Measurements from ENCODE around the gene SSC5D.

SSC5D gene

DNA sequence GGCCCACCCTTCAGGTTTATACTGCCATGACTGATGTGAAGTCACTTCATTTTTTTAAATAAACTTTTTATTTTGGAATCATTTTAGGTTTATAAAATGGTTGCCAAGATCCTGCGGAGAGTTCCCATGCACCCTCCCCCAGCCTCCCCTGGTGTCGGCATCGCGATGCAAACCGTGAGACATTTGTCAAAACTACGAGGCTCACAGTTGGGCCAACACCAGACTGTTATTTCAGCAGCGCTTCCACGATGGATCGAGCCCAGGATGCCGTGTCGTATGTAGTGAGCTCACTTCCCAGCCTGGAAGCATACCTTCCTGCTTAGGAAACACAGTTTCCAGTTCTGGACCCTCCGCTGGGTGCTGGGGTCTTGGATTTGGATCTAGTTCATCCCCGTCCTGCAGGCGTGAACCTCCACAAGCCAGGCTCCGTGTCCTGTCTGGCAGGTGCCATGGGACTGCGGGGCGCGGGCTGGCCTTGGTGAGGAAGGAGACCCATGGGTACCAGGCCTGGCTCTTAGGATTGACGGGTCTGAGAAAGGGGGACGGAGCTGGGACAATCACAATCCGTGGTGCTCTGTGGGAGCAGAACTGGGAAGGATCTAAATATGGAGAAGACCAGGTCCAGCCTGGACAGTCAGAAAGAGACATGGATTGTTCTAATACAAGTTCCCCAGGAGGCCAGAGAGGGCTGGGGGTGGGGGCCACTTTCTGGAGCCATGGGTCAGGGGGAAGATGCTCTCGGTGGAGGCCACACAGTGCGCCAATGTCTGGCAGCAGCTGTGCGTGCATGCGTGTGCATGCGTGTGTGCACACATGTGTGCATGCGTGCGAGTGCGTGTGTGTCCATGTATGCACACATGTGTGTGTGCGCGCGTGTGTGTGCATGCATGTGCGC is 51.1 kb downstream of the SSC5D start:
- DNase-seq = no peak

DNA sequence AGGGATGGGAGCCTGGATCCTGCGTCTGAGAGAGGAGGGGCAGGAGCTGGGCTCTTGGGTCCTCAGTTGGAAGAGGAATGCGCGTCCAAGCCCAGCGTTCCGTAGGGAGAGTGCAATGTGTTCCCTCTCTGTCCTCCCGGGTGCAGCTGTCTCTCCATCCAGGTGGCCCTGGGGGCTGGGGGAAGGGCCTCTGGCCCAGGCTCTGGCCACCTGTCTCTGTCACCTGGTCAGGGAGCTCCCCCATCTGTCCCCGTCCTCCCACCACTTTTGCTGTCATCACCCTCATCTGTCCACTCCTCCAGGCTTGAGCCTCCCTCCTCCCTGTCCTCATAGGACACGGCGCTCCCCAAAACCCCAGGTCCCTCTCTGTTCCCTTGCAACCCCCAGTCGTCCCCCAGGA is 52.4 kb downstream of the SSC5D start:
- DNase-seq = no peak

- DNase-seq = no peak
These were observed 52.9 kb downstream of the SSC5D start for GRCh38 chr19:55541091-55541490.

DNA sequence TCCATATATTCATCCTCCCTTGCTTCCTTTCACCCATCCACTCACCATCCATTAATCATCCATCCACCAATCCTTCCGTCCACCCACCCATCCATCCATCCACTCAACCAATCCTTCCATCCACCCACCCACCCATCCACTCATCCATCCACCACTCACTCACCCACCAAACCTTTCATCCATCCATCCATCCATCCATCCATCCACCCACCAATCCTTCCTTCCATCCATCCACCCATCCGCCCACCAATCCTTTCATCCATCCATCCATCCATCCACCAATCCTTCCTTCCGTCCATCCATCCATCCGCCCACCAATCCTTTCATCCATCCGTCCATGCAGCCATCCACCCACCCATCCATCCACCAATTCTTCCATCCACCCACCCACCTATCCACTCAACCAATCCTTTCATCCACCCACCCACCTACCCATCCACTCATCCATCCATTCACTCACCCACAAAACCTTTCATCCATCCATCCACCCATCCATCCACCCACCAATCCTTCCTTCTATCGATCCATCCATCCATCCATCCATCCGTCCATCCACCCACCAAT is 54.1 kb downstream of the SSC5D start:
- DNase-seq = no peak

- DNase-seq = no peak
These were observed 55.3 kb downstream of the SSC5D start for GRCh38 chr19:55543567-55543966.

DNA sequence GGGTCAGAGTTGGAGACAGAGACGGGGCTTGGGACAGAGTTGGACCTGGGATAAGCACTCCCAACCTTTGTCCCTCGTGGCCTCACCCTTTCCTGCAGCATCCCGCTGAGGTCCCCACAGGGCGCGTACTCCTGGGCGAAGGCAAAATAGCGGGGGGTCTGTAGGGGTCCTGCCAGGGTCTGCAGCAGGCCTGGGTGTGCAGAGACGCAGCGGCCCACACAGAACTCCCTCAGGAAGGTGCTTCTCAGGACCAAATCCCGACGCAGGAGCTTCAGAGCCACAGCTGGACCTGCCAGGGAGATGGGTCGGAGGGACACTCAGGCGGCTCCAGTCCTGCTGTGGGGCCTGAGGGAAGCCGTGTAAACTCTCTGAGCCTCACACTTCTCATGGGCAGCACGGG is 55.8 kb downstream of the SSC5D start:
- no peak for DNase-seq

DNA sequence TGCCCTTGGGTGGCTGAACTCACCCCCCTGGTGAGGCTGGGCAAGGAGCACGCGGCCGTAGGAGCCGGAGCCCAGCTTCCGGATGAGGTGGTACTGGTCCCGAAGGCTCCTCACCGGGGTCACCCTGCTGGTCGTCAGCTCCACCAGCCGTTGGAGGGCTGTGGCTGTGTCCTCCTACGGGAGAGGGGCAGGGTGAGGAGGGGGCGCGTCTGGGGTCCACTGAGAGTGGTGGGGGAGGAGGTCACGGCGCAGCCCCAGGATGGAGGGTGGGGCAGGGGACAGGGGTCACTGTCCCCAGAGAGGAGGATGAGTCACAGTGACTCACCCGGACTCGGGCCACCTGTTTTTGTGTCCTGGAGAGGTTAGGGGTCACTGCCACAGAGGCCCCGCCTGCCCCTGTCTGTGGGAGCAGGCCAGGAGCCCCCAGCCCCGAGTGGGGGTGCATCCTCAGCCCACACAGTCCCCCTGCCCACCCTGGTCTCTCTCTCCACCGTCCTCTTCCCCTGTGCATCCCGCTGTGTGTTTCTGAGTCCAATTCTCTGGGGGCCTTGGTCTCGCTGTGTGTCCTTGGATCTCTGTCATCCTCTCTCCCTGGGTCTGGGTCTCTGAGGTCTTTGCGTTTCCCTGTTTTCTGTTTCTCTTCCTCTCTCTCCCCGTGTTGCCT is 56.7 kb downstream of the SSC5D start:
- no peak for DNase-seq

DNA sequence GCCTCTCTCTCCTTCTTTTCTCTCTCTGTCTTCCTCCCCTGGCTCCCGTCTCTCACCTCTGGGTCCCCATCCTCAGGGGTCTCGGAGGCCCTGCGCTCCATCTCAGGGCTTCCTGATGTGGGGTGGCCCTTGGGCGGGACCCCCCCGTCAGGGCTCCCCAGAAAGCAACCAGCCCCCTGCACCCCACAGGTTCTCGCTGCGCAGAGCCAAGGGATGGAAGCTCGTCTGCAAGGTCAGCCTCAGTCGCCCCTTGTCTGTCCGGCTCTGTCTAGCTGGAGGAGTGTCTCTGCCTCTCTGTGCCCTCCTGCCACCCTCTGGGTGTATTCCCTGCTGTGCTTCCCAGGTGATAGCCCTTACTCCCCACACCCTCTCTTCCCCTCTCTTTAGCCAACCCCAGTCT is 57.2 kb downstream of the SSC5D start, which contains the start of gene SBK3:
Gene SBK3, minus strand, starts transcription at position 101 of the 400 bp plus-strand sequence. Its CDS starts 0 bp downstream, at position 101.
- no peak for DNase-seq

- DNase-seq = no peak
These were observed 57.8 kb downstream of the SSC5D start for GRCh38 chr19:55546011-55546410.

DNA sequence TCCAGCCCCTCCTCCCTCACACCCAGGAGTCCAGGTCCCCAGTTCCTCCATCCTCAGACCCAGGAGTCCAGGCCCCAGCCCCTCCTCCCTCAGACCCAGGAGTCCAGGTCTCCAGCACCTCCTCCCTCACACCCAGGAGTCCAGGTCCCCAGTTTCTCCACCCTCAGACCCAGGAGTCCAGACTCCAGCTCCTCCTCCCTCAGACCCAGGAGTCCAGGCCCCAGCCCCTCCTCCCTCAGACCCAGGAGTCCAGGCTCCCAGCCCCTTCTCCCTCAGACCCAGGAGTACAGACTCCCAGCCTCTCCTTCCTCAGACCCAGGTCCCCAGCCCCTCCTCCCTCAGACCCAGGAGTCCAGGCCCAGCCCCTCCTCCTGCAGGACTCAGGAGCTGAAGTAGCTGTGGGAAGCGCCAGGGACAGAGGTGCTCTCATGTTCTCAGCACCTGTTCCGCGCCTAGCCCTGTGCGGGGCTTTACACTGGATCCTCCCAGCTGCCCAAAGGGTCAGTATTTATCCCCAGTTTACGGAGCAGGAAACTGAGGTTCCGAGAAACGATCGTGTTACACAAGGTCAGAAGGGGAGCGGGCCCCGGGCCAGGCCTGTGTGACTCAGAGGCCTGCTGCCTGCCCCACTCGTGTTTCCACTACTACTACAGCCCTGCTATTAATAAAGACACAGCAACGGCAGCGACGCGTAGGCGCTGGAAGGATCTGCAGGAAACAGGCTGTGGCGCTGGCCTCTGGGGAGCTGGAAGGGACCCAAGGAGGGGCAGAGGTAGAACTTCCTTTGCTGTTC is 58.8 kb downstream of the SSC5D start:
- DNase-seq = peak; percentile 55

DNA sequence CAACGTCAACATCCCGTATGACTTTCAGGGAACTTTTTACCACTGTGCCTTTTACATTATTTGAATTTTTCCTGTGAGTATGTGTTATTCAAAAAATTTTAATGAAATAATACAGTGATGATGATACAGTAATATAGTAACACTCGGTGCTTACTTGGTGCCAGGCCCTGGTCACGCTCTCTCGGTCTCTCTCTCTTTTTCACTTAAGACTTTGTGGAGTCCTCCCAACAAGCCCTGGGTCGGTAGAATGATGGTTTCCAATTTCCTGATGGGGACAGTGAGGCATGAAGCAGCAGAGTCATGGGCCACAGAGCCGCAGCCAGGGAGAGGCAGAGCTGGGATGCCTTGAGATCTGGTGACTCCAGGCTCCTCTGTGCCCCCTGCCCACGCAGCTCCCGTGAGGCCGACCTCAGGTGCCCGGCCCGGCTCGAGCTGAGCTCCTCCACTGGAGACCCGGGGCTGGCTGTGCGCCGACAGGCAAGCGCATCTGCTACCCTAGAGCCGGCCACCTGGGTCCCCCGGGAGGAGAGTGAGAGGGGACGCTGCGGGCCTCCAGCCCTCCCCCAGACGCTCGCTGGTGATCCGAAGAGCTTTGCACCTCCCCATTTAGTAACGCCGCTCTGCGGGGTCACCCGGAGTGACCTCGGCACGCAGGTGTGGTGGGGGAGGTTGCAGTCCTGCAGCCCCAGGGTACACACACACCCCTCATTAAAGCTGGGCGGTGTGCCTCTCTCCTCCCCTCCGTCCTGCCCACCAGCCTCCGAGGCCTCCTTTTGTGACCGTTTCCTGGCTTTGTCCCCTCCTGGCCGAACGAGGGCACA is 61.5 kb downstream of the SSC5D start:
- peak; percentile 92 for DNase-seq

DNA sequence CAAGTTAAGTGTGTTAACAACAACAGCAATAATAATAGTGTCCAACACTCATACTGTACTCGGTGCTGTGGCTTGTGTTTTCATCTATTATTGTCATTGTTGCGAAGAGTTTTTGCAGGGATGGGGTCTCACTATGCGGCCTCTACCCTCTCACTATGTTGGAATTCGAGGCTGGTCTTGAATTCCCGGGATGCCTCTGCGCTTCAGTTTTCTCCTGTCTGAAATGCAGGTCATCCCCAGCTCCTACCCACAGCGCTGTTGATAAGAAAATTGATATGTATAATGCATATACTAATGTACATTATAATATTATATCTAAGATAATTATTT is 62.0 kb downstream of the SSC5D start:
- peak; percentile 37 for DNase-seq

DNA sequence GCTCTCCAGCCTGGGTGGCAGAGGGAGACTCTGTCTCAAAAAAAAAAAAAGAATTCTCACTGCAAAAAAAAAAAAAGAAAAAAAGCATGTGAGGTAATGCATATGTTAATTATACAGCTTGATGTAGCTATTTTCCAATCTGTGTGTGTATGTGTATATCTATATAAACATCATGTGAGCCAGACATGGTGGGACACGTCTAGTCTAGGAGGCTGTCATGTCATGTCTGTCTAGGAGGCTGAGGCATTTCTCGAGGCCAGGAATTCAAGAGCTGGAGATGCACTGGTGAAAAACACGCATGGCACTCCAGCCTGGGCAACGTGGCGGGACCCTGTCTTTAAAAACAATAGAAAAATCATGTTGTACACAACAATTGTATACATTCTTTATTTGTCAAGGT is 64.0 kb downstream of the SSC5D start:
- DNase-seq = no peak

- peak; percentile 90 for DNase-seq
These were observed 64.4 kb downstream of the SSC5D start for GRCh38 chr19:55552620-55553019.

GRCh38 chr19:55553217-55554182 is 65.3 kb downstream of the SSC5D start:
- peak; percentile 6 for DNase-seq

DNA sequence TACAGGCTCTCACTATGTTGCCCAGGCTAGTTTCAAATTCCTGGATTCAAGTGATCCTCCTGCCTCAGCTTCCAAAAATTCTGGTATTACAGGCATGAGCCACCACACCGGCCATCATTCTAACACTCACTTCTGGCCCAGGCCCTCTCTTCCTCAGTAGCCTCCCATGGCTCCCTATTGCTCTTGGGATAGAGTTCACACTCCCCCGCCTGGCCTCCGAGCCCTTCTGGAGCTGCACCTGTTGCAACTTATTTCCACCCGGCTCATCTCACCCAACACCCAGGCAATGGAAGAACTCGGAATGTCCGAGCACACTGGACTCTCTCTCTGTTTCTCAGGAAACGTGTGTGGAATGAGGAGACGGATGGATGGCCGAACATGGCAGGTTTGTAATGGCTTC is 66.1 kb downstream of the SSC5D start:
- no peak for DNase-seq

DNA sequence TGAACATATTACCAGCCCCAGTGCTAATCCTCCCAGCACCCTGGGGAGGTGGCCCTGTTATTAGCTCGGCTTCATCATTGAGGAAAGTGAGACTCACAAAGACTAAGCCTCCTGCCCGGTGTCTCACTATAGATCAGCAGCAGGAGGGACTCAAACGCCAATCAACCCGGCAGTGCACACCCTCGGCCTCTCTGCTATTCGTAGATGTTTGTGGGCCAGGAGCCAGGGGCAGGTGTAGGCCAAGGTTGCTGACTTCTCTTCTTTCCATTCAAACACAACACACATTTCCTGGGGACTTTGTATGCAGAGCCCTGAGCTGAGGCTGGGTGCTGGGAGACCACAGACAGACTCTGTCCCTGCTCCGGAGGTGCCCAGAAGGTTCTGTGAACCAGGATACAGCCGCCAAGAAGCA is 66.5 kb downstream of the SSC5D start:
- DNase-seq = no peak

DNA sequence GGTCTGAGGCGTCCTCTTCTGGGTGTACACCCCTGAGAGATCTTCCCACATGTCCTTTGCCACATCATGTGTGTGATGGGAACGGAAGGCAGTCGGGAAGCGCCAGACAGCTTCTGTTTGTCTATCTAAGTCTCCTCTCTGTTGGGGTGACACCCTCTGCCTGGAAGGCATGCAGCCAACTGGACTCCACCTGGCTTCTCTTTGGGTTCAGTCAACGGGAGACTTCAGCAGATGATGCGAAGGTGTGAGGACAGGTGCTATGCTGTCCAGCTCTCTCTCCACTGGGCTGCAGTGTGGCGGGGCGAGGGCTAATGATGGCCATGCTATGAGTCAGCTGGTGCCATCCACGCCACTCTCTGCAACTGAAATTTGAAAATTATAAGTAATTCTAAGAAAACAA is 71.4 kb downstream of the SSC5D start:
- no peak for DNase-seq

DNA sequence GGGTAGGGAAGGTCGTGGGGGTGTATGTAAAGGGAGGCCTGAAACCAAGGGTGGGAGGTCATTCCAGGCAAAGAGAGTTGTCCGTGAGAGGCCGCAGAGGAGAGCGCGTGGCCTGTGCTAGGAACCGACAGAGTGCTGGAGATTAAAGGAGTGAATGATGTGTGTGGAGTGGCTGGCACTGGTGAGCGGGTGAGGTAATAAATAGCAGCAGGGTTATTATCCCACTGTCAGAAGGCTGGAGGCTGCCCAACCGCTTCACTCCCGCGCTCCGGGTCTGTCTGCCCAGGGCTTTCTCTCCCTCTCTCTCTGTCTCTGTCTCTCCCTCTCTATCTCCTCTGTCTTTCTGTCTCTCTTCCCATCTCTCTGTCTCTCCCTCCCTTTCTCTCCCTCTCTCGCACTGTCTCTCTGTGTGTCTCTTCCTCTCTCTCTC is 75.0 kb downstream of the SSC5D start:
- DNase-seq = no peak

GRCh38 chr19:55566823-55567222 is 78.6 kb downstream of the SSC5D start:
- no peak for DNase-seq

DNA sequence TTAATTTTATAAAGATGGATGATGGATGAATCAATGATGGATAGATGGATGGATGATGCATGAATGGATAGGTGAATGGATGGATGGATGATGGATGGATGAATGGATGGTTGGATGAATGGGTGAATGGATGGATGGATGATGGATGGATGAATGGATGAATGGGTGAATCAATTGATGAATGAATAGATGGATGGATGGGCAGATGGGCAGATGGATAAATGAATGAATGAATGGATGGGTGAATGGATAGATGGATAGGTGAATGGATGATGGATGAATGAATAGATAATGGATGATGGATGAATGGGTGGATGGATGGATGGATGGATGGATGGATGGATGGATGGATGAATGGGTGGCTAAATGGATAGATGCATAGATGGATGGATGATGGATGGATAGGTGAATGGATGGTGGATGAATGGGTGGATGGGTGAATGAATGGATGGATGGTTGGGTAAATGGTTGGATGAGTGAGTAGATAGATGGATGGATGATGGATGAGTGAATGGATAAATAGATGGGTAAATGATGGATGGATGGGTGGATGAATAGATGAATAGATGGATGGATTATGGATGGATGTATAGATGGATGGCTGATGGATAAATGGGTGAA is 79.6 kb downstream of the SSC5D start:
- DNase-seq = no peak

All from fibroblast of skin of right quadriceps (primary cell).